ENCODE measurements around the gene CPEB2.

CPEB2 gene

DNA sequence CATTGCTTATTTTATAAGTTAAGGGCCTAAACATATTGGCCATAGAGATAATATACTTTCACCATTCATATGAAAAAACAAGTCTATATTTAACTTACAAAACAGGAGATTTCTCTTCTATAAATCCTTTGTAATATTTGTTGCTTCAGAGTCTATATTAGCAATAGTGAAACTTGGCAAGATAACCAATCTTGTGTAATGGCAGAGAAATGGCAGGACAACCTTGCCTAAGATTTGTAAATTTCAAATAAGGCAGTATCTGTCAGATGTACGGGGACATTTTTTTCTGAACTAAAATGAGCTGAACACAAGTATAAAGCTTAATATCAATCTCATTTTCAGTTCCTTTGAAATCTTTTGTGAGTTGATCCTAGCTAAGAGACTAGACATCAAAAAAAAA is 17.8 kb upstream of the CPEB2 start:
- ChIA-PET POLR2A (no interaction called here), CTCF (interaction anchor here (2.0 kb wide), 1 partner anchor 12 kb away, joined by 5 read pairs; no protein-coding TSS in a partner anchor)
- no peak for TF ChIP-seq CTCF (IDR thresholded peaks at IDR 0.05; ENCODE audit: control extremely low read depth, extremely low read depth, low read depth, missing control alignments)
- no peak for DNase-seq (ENCODE audit: extremely low spot score)

GRCh38 chr4:14985161-14985560 is 17.1 kb upstream of the CPEB2 start:
- CTCF ChIA-PET, result interaction anchor here (2.0 kb wide), 1 partner anchor 12 kb away, joined by 5 read pairs; no protein-coding TSS in a partner anchor
- POLR2A ChIA-PET, result no interaction called here

DNA sequence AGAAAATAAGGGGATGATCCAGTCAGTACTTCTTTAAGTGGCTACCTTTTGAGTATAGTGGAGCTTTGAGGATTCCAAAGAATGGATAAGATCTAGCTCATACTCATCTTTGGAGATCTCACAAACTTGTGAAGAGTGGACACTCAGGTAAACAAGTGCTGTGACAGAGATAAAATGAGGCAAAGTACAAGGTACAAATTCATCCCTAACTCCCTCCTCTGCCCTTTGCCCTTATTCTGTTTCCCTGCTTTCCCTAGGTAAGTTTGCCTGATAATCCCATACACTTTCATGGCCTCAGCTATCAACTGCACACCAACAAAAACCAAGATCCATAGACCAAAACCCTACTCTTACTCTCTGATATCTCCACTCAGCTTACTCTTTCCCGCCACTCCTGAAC is 16.4 kb upstream of the CPEB2 start:
- DNase-seq (ENCODE audit: extremely low spot score), result no peak
- TF ChIP-seq CTCF (IDR thresholded peaks at IDR 0.05; ENCODE audit: control extremely low read depth, extremely low read depth, low read depth, missing control alignments), result no peak
- ChIA-PET CTCF (no interaction called here), POLR2A (no interaction called here)

More at GRCh38 chr4:14985161-14985560, 17.1 kb upstream of the CPEB2 start:
- TF ChIP-seq CTCF (IDR thresholded peaks at IDR 0.05; ENCODE audit: control extremely low read depth, extremely low read depth, low read depth, missing control alignments), result no peak
- no peak for DNase-seq (ENCODE audit: extremely low spot score)

- no peak for DNase-seq (ENCODE audit: extremely low spot score)
- ChIA-PET CTCF (interaction anchor here (1.1 kb wide), 1 partner anchor 9 kb away, joined by 3 read pairs; no protein-coding TSS in a partner anchor), POLR2A (no interaction called here)
- TF ChIP-seq CTCF (IDR thresholded peaks at IDR 0.05; ENCODE audit: control extremely low read depth, extremely low read depth, low read depth, missing control alignments), result no peak
Measured at GRCh38 chr4:14987054-14987453, 15.2 kb upstream of the CPEB2 start.

- ChIA-PET CTCF (no interaction called here), POLR2A (no interaction called here)
- TF ChIP-seq CTCF (IDR thresholded peaks at IDR 0.05; ENCODE audit: control extremely low read depth, extremely low read depth, low read depth, missing control alignments), result no peak
- no peak for DNase-seq (ENCODE audit: extremely low spot score)
Measured at GRCh38 chr4:14990484-14990883, 11.8 kb upstream of the CPEB2 start.

DNA sequence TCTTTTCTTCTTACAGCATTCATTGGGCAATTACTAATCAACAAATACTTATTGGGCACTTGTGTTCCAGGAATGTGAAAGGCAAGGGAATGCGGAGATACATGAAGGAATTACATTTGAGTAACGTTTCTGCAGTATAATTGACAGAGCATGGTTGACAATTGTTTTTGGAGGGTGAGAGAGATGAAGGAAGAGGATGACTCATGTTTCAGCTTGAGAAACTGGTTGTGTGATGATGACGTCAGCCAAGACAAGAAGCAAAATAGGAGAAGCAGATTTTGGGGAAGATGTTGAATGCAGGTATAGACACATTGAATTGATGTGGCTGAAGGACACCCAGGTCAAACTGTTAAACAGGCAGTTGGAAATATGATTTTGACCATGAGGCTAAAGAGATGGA is 8.0 kb upstream of the CPEB2 start:
- DNase-seq (ENCODE audit: extremely low spot score), result no peak
- ChIA-PET CTCF (no interaction called here), POLR2A (no interaction called here)
- TF ChIP-seq CTCF (IDR thresholded peaks at IDR 0.05; ENCODE audit: control extremely low read depth, extremely low read depth, low read depth, missing control alignments), result no peak
